K562 (cell line): ENCODE results near the gene TNRC6B. TPM values are rescaled to one million over a fixed set of nuclear protein-coding genes. Genes with fewer than 3 reads are reported as not detected.

Source experiments
- ATAC-seq: fragments of 200-7000 bp; cut with Tn5 transposase; 3 replicates; pipeline ENCODE4 v1.9.1; 2020; ENCODE audit warnings: moderate library complexity
- BruUV-seq: library from RNA; stranded (reverse); fragments of 400-500 nt; replicated peaks from 2 replicates; lab custom pipeline; 2021; lab: Mats Ljungman, UMichigan
- CTCF ChIA-PET: fragments of 300-600 bp; formaldehyde crosslinking; extraction: SDS; loops from one replicate; lab custom pipeline; 2021; ENCODE audit warnings: low intra/inter-chr PET ratio; lab: Yijun Ruan, JAX
- POLR2A ChIA-PET: fragments of 300-600, 350-650 bp; sonication (Branson Sonifier 250); formaldehyde crosslinking; extraction: SDS; loops from one replicate; lab custom pipeline; 2021; ENCODE audit warnings: antibody characterized with exemption, inconsistent platforms; lab: Yijun Ruan, JAX
- DNase-seq, 4 experiments: peaks; one replicate each; pipeline versions ENCODE4 v3.0.0 to v3.0.0-alpha.2; 2011 to 2018; ENCODE audit warnings: low spot score in 3 of 4, mixed read lengths in 3 of 4; ENCODE audit errors: extremely low read depth in 1 of 4
- FAIRE-seq: peaks from 2 replicates; lab custom pipeline; 2011; peaks lifted over from hg19 to GRCh38; lab: Jason Lieb, UNC
- H2AFZ ChIP-seq: 2 replicates; pipeline ENCODE4 v1.6.0; 2011; ENCODE audit warnings: low read depth, low read length, control low read depth, inconsistent platforms
- H3K27ac ChIP-seq: fragments of 200-600 bp; 3 replicates; pipeline ENCODE4 v1.8.0; 2011; ENCODE audit warnings: low read depth, mild to moderate bottlenecking, control low read depth, inconsistent platforms, low read length, moderate library complexity, mixed read lengths; ENCODE audit errors: extremely low read depth
- H3K27me3 ChIP-seq, 2 experiments: fragments of 300-600 bp in 1 of 2; 2 replicates in 1 of 2; 3 replicates in 1 of 2; pipeline versions ENCODE4 v1.6.0 to v1.8.0; 2011; ENCODE audit warnings: inconsistent platforms in 2 of 2, low read length in 2 of 2, mild to moderate bottlenecking in 1 of 2, mixed read lengths in 1 of 2, moderate library complexity in 1 of 2; ENCODE audit not compliant: control insufficient read depth in 2 of 2, insufficient read depth in 2 of 2
- H3K36me3 ChIP-seq: fragments of 300-600 bp; 3 replicates; pipeline ENCODE4 v1.8.0; 2011; ENCODE audit warnings: mild to moderate bottlenecking, low read length, inconsistent platforms; ENCODE audit not compliant: control insufficient read depth, insufficient read depth
- H3K4me1 ChIP-seq, 2 experiments: fragments of 200-600 bp in 1 of 2; replicated peaks in 1 of 2; 2 replicates in 1 of 2; 3 replicates in 1 of 2; pipeline versions ENCODE4 v1.5.1 to v1.8.0; 2011; ENCODE audit warnings: inconsistent platforms in 2 of 2, low read length in 2 of 2, mild to moderate bottlenecking in 1 of 2, mixed read lengths in 1 of 2, moderate library complexity in 1 of 2; ENCODE audit not compliant: control insufficient read depth in 2 of 2, insufficient read depth in 2 of 2
- H3K4me2 ChIP-seq: 2 replicates; pipeline ENCODE4 v1.6.1; 2011; ENCODE audit warnings: low read length, control low read depth, inconsistent platforms, mixed read lengths; ENCODE audit not compliant: insufficient read depth
- H3K4me3 ChIP-seq: fragments of 200-600 bp; sonication (generic), shearing (Covaris generic); 2 replicates; pipeline ENCODE4 v1.5.1; 2016; ENCODE audit warnings: control low read depth, inconsistent platforms
- H3K79me2 ChIP-seq: fragments of 200-600 bp; 3 replicates; pipeline ENCODE4 v1.8.0; 2011; ENCODE audit warnings: low read length, inconsistent platforms; ENCODE audit not compliant: control insufficient read depth, insufficient read depth
- H3K9ac ChIP-seq, 2 experiments: 2 replicates each; pipeline versions ENCODE4 v1.6.0 to v1.6.1; 2011; ENCODE audit warnings: low read depth in 2 of 2, low read length in 2 of 2, control low read depth in 1 of 2, inconsistent platforms in 1 of 2, mild to moderate bottlenecking in 1 of 2, mixed read lengths in 1 of 2; ENCODE audit not compliant: insufficient read depth in 1 of 2
- H3K9me1 ChIP-seq: one replicate; pipeline ENCODE4 v1.6.0; 2011; ENCODE audit warnings: inconsistent platforms, mild to moderate bottlenecking, low read length, moderate library complexity; ENCODE audit not compliant: control insufficient read depth, insufficient read depth
- H3K9me3 ChIP-seq: replicated peaks from 2 replicates; pipeline ENCODE4 v1.5.1; 2011; ENCODE audit warnings: low read depth, low read length, inconsistent platforms; ENCODE audit not compliant: control insufficient read depth, insufficient read depth
- H4K20me1 ChIP-seq: replicated peaks from 2 replicates; pipeline ENCODE4 v1.6.1; 2011; ENCODE audit warnings: low read length, inconsistent platforms, mixed read lengths; ENCODE audit not compliant: control insufficient read depth, insufficient read depth
- PRMT5 ChIP-seq: sonication (generic); formaldehyde crosslinking; IDR thresholded peaks from 2 replicates; pipeline ENCODE4 v1.5.0; 2020; ENCODE audit warnings: missing genetic modification reagents
- REST ChIP-seq, 2 experiments: fragments of 450-650 bp; formaldehyde crosslinking in 1 of 2; IDR thresholded peaks; 2 replicates each; pipeline versions ENCODE4 v1.4.0 to v1.6.1; 2014 to 2020; ENCODE audit warnings: mild to moderate bottlenecking in 2 of 2, borderline replicate concordance in 1 of 2, low read depth in 1 of 2
- SRSF1 ChIP-seq: fragments of 200-400 bp; formaldehyde crosslinking; IDR thresholded peaks from 2 replicates; pipeline ENCODE4 v1.6.1; 2017; ENCODE audit warnings: mild to moderate bottlenecking, low read depth, low read length, moderate library complexity
- ZBED1 ChIP-seq: IDR thresholded peaks from 2 replicates; pipeline ENCODE4 v1.6.1; 2014
- ZNF75A ChIP-seq: fragments of 450-650 bp; formaldehyde crosslinking; IDR thresholded peaks from 2 replicates; pipeline ENCODE4 v1.4.0; 2020; ENCODE audit warnings: mild to moderate bottlenecking
- WGBS: fragments of 100-300 bp; shearing (Covaris generic); methylation state at CpG from one replicate; pipeline ENCODE4 v1.1.6; 2016; ENCODE audit warnings: low coverage, mixed read lengths; ENCODE audit not compliant: insufficient coverage; ENCODE audit errors: missing lambda C conversion rate; 5-methylcytosine and 5-hydroxymethylcytosine counted together
- in situ Hi-C: fragments of 300-500 bp; cut with MboI; formaldehyde crosslinking; loops from 4 replicates; pipeline ENCODE4 v1.15.0; 2018; ENCODE audit warnings: inconsistent platforms, mixed read lengths
- intact Hi-C: fragments of 100-400 bp; cut with micrococcal nuclease; formaldehyde crosslinking; loops from 2 replicates; pipeline ENCODE4 v1.14.2; 2022
- polyA plus RNA-seq, 8 experiments: library from polyadenylated mRNA; depleted of rRNA in 4 of 8; stranded (reverse) in 5 of 8; unstranded in 3 of 8; fragments of >200 nt; fragmentation: Nextera tagmentation in 2 of 8; fragmentation: Illumina TruSeq in 1 of 8; extraction: Ambion mirVana in 2 of 8; extraction: Trizol in 1 of 8; gene quantifications; 2 replicates each; pipeline versions ENCODE4 v1.2.1 to v1.2.3, GENCODE V29; 2011 to 2014; ENCODE audit warnings: inconsistent platforms in 1 of 8, missing spikeins in 1 of 8
- total RNA-seq, 7 experiments: library from RNA; depleted of rRNA in 6 of 7; stranded (reverse); fragments of >200 nt in 6 of 7; fragmentation: Illumina TruSeq in 2 of 7; extraction: Trizol in 2 of 7; gene quantifications; 2 replicates each; pipeline versions ENCODE4 v1.2.1 to v1.2.3, GENCODE V29; 2011 to 2021; ENCODE audit warnings: low replicate concordance in 1 of 7

TNRC6B gene
- total and polyA plus RNA-seq, 9 of the 15 experiments (the other 6 are each of a cell fraction or from before 2014, with no cell fraction given): 0.96 to 18.8 (median 10.8) TPM

GRCh38 chr22:40290516-40290915 lies 112.8 kb downstream of the TNRC6B start:
- Histone ChIP-seq H4K20me1 (no peaks in the 10 kb centered on the region), H3K4me1 (no peaks in the 10 kb centered on the region; a peak in 1 of 5 replicates), H3K27ac (no peak overlapping the region), H2AFZ (no peak overlapping the region), H3K4me2 (no peak overlapping the region), H3K9me1 (no peaks in the 10 kb centered on the region), H3K9me3 (no peaks in the 10 kb centered on the region), H3K27me3 (no peaks in the 10 kb centered on the region), H3K4me3 (no peak overlapping the region), H3K79me2 (no peaks in the 10 kb centered on the region), H3K36me3 (peaks cover 49% of the 10 kb centered on the region), H3K9ac (no peak overlapping the region)
- no peak for TF ChIP-seq SRSF1
- TF ChIP-seq REST (IDR thresholded peaks at IDR 0.05; ENCODE audit: borderline replicate concordance): no peak
- TF ChIP-seq REST (CRISPR knock-in tag; IDR thresholded peaks at IDR 0.05; ENCODE audit: low read depth): no peak
- no peak for TF ChIP-seq ZNF75A (CRISPR knock-in tag)
- no peak for TF ChIP-seq PRMT5 (CRISPR knock-in tag)
- no peak for TF ChIP-seq ZBED1
- DNase-seq (no peak), FAIRE-seq (no peak), ATAC-seq (no peak)
- ChIA-PET CTCF (interaction anchor here (0.7 kb wide), 1 partner anchor 755 kb away, joined by 3 read pairs; no protein-coding TSS in a partner anchor), POLR2A (interaction anchor here (0.5 to 0.7 kb wide), 2 partner anchors 18 to 94 kb away, joined by 3 read pairs; no protein-coding TSS in a partner anchor)
- no TSS peak for BruUV-seq
- WGBS: 81% methylated on average over 3 of the region's 7 CpGs
- in situ Hi-C loops (no loop called here), intact Hi-C loops (no loop called here)
